Motor neuron (in vitro differentiated cells): ENCODE data around the gene CFAP46. TPM values are rescaled to one million over a fixed set of nuclear protein-coding genes. Genes with fewer than 3 reads are reported as not detected.
"Not testable (repeated sequence)": the region's sequence is repeated elsewhere in the genome, so short reads cannot be mapped to it uniquely, and the experiment has no call there.

Experiments
- ATAC-seq, 8 experiments: fragments of 200-7000 bp; cut with Tn5 transposase; replicated peaks in 6 of 8; 2 replicates each; pipeline ENCODE4 v1.8.0; 2021; ENCODE audit warnings: mild to moderate bottlenecking in 8 of 8, moderate library complexity in 8 of 8
- H3K27ac ChIP-seq, 2 donors: fragments of 250-450 bp; sonication (Bioruptor Pico); 2 replicates each; pipeline ENCODE4 v1.9.0; 2021; ENCODE audit warnings: antibody characterized with exemption in 2 of 2, mild to moderate bottlenecking in 2 of 2, moderate library complexity in 1 of 2
- H3K4me1 ChIP-seq, 2 donors: fragments of 250-450 bp; sonication (Bioruptor Pico); replicated peaks in 1 of 2; 2 replicates each; pipeline ENCODE4 v1.6.1; 2021; ENCODE audit warnings: antibody characterized with exemption in 2 of 2, mild to moderate bottlenecking in 2 of 2, moderate library complexity in 1 of 2
- H3K4me3 ChIP-seq, 5 donors: fragments of 250-450 bp; sonication (Bioruptor Pico); 2 replicates each; pipeline ENCODE4 v1.9.0; 2021; ENCODE audit warnings: antibody characterized with exemption in 5 of 5, mild to moderate bottlenecking in 5 of 5, moderate library complexity in 4 of 5
- WGBS, 10 experiments: fragments of 450-650 bp; shearing (Covaris generic); methylation state at CpG; one replicate each; pipeline ENCODE4 v1.0.0; 2022; 5-methylcytosine and 5-hydroxymethylcytosine counted together
- in situ Hi-C, 9 experiments: fragments of 400-800 bp; cut with MboI; loops; one replicate each; pipeline ENCODE4 v1.15.0; 2021; ENCODE audit warnings: low sequenced_read_pairs in 9 of 9, low pct_unique_long_range_greater_than_20kb in 2 of 9; ENCODE audit not compliant: unreplicated experiment in 9 of 9
- total RNA-seq, 8 experiments: library from RNA; unstranded; fragments of 300-600 nt; gene quantifications; 2 replicates each; pipeline versions ENCODE4 v1.2.3 to v1.2.4, GENCODE V29; 2022

The CFAP46 gene
- total RNA-seq, 8 experiments from 2014 or later, result 1.2 to 15.5 (median 2.7) TPM

DNA sequence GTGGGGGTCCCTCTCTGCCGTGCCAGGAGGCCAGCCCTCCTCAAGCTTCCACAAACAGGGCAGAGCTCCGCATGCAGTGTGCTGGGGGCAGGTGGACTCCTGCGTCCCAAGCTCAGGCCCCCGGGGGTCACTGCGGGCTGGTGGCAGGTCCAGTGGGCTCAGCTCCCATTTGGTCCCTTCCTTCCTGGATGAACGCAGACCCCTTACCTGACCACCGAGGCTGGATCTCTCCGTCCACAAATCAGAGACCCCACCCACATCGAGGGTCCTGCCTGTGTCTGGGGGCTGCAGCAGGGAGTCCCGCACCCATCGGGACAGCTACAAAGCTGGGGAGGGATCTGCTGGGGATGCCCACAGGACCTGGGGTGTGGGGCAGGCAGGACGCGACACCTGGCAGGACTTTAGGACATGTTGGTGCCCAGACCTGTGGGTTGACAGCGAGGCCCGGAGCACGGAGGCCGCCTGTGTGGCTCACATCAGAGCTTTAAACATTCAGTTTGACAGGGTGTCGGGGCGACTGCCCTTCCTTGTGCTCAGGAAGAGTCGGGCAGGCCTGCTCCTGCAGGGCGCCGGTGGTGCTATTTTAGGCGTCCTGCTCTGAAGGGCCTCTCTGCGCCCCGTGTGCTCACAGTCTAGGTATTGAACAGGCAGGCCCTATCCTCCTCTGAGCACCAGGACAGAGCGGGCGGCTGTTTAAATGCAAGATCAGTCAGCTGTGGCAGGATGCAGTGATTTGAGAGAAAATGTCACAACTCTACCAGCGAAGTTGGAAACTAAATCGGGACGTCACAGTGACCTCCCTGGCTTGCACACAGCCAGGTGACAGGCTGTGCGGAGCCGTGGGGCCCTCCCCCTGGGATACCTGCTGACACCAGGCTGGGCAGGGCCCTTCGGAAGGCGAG, 15.9 kb upstream of the CFAP46 start:
- H3K4me3 ChIP-seq, result no peak overlapping the region
- H3K27ac ChIP-seq, result no peak overlapping the region
- H3K4me1 ChIP-seq, result peaks cover 17 to 21% of the 10 kb centered on the region in 2 donors
- in situ Hi-C loops, result no loop called here
- 43 to 100% (median 80%) methylated on average over 1 to 17 of the region's 34 CpGs; no CpG with 5 or more reads in 5 of the 10 experiments for WGBS, 10 experiments
- no peak for ATAC-seq

DNA sequence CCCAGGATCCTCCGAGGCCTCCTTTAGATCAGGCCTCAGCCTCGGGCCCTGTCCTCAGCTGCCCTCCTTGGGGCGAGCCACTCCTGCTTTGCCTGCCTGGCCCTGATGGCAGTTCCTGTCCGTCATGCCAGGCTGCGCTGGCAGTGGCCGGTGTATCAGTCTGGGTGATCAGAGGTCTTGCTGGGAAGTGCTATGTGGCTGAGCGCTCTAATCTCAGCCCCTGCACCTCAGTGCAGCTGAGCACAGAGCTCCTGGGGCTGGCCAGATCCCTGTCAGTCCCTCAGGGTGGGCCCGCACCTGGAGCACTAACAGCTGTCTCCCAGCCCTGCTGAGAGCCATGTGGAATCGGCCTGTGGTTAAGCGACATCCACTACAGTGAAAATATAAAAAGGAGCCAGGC, 14.8 kb upstream of the CFAP46 start:
- Histone ChIP-seq H3K4me1 (peaks cover 9 to 13% of the 10 kb centered on the region in 2 donors), H3K4me3 (no peak overlapping the region), H3K27ac (no peak overlapping the region)
- WGBS, 10 experiments, result 60 to 96% (median 93%) methylated on average over 1 to 5 of the region's 10 CpGs; no CpG with 5 or more reads in 7 of the 10 experiments
- ATAC-seq, result no peak
- in situ Hi-C loops, result no loop called here

DNA sequence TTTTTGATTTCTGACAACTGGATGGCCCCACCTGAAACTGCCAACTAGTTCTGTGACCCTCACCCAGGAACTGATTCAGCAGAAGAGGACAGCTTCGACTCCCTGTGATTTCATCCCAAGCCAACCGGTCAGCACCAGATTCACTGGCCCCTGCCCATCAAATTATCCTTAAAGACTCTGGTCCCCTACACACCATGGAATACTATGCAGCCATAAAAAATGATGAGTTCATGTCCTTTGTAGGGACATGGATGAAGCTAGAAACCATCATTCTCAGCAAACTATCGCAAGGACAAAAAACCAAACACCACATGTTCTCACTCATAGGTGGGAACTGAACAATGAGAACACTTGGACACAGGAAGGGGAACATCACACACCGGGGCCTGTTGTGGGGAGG, 13.9 kb upstream of the CFAP46 start:
- H3K4me1 ChIP-seq, ATAC-seq, H3K4me3 ChIP-seq, in situ Hi-C loops, H3K27ac ChIP-seq: not testable (repeated sequence)
- 88 to 100% methylated on average over 1 to 2 of the region's 4 CpGs; no CpG with 5 or more reads in 8 of the 10 experiments for WGBS, 10 experiments

DNA sequence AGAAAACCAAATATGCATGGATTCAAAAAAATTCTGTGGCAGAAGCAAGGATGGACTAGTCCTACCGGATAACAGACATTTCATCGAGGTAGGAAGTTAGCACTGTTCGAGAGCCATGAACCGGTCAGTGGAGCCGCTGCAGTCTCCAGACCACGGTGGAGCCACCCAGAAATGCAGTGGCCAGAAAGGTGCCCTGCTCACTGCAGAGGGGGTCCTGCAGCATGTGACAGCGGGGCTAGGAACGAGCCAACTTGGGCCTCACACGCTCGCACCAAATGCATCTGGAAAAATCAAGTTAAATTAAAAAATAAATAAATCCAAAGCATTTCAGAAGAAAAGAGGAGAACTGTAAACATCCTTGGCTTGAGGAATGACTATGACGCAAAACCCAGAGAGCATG, 13.1 kb upstream of the CFAP46 start:
- in situ Hi-C loops, result no loop called here
- Histone ChIP-seq H3K4me1 (no peaks in the 10 kb centered on the region), H3K4me3 (no peak overlapping the region), H3K27ac (no peak overlapping the region)
- WGBS, 10 experiments, result 78 to 100% (median 89%) methylated on average over 1 to 11 of the region's 11 CpGs; no CpG with 5 or more reads in 2 of the 10 experiments
- ATAC-seq, result no peak

DNA sequence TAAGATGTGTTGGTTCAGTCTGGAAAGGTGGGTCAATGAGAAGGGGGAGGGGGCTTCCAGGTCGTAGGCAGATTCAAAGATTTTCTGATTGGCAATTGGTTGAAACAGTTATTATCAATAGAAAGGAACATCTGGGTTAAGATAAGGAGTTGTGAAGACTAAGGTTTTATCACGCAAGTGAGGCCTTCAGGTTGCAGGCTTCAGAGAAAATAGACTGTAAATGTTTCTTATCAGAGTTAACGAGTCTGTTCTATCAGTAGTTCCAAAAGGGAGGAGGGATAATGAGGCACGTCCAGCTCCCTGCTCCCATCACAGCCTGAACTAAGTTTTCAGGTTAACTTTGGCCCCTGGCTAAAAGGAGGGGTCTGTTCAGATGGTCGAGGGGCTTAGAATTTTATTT, 11.1 kb upstream of the CFAP46 start:
- Histone ChIP-seq H3K4me1 (no peaks in the 10 kb centered on the region), H3K4me3 (no peak overlapping the region), H3K27ac (no peak overlapping the region)
- in situ Hi-C loops, result no loop called here
- WGBS, 10 experiments, result 0 to 72% (median 44%) methylated on average over 1 to 4 of the region's 5 CpGs
- ATAC-seq, result no peak

DNA sequence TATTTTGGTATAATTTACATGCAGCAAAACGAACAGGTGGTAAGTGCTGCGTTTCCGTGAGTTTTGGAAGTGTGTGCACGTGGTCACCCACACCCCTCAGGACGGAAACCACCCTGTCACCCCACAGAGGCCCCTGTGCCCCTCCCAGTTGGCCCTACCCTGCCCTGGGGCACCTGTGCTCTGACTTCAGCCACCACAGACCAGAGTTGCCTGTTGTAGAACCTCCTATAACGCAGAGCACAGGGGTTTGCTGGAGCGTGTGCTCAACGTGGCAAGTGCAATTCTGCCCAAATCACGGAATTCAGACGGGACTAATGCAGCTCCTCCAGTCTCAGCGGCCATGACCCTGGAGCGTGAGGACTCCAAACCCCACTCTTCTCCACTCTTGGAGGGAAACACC, 9.6 kb upstream of the CFAP46 start:
- in situ Hi-C loops, result no loop called here
- 40 to 84% (median 60%) methylated on average over 1 to 10 of the region's 12 CpGs; no CpG with 5 or more reads in 3 of the 10 experiments for WGBS, 10 experiments
- peak in 1 of 8 experiments; percentile 27 for ATAC-seq
- Histone ChIP-seq H3K27ac (no peak overlapping the region), H3K4me3 (no peak overlapping the region), H3K4me1 (peaks cover 5 to 6% of the 10 kb centered on the region in 2 donors)

DNA sequence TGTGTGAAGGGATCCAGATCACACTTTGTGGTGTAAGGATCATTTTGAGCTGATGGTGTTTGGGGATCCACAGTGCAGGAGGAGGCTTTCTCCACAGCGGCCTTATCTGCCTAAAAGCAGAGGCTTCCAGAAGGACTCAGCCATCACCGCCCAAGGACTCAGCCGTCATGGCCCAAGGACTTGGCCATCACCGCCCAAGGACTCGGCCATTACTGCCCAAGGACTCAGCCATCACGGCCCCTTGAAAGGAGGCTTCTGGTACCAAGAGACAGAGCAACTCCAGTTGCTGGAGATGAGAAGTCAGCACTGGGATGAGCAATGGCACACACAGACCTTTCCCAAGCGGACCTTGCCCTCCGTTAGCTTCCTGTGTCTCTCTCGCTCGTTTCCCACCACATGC, 6.0 kb upstream of the CFAP46 start:
- 40 to 100% (median 80%) methylated on average over 1 to 9 of the region's 10 CpGs; no CpG with 5 or more reads in 2 of the 10 experiments for WGBS, 10 experiments
- in situ Hi-C loops, result loop anchor here in 6 of 9 experiments (10.0 to 25.0 kb wide), 3 partner anchors 164 to 339 kb away; partner anchors contain the start of gene ADAM8 (in 1 of the 6)
- no peak overlapping the region for H3K4me3 ChIP-seq
- peaks cover 8 to 13% of the 10 kb centered on the region in 2 donors for H3K4me1 ChIP-seq
- ATAC-seq, result no peak
- H3K27ac ChIP-seq, result no peak overlapping the region

DNA sequence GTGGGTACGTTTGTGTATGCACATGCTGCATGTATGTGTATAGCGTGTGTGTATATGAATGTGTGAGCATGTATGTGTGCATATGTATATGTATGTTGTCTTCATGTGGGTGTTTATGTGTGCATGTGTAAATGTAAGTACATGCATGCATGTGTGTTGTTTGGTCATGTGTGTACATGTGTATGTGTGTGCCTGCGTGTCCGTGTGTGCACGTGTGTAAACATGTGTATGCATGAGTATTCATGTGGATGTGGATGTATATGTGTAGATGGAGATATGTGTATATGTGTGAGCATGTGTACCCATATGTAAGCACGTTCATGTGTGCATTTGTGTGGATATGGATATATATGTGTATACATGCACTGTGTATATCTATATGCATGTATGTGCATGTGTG, 5.5 kb upstream of the CFAP46 start:
- Histone ChIP-seq H3K4me1 (peaks cover 8 to 13% of the 10 kb centered on the region in 2 donors), H3K4me3 (no peak overlapping the region), H3K27ac (no peak overlapping the region)
- in situ Hi-C loops, result loop anchor here in 6 of 9 experiments (10.0 to 25.0 kb wide), 3 partner anchors 164 to 339 kb away; partner anchors contain the start of gene ADAM8 (in 1 of the 6)
- ATAC-seq, result no peak
- WGBS, 10 experiments, result 47 to 82% (median 53%) methylated on average over 2 to 5 of the region's 6 CpGs; no CpG with 5 or more reads in 2 of the 10 experiments

DNA sequence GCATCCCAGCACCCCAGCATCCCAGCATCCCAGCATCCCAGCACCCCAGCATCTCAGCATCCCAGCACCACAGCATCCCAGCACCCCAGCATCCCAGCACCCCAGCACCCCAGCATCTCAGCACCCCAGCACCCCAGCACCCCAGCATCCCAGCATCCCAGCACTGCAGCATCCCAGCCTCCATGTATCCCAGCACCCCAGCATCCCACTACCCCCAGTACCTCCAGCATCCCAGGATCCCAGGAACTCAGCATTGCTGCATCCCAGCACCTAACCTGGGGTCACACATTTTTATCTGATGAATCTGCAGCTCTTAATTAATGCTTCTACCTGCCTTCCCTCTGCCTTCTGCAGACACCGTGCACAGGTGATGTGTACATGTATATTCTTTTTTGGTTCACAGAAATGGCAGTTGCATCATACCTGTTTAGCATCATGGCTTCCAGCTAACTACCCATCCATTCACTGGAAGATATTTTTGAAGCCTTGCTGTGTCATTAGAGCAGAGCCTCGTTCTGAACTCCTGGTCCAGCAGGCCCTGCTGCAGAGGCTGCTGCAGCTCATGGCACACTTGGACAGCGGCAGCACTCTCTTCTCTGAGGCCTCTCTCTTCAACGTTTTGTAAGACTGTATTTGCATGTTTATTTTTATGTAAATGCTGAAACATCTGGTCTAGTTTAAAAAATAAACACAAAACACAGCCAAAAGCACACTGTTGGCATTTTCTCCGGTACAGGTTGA, 4.6 kb upstream of the CFAP46 start:
- in situ Hi-C loops, result loop anchor here in 6 of 9 experiments (10.0 to 25.0 kb wide), 3 partner anchors 165 to 340 kb away; partner anchors contain the start of gene ADAM8 (in 1 of the 6)
- peak; percentile 23 to 77 (median 60) for ATAC-seq
- Histone ChIP-seq H3K27ac (no peak overlapping the region), H3K4me3 (no peak overlapping the region), H3K4me1 (peaks cover 8 to 14% of the 10 kb centered on the region in 2 donors)
- WGBS, 10 experiments, result 0 to 71% (median 38%) methylated on average over 1 to 5 of the region's 5 CpGs; no CpG with 5 or more reads in 1 of the 10 experiments

DNA sequence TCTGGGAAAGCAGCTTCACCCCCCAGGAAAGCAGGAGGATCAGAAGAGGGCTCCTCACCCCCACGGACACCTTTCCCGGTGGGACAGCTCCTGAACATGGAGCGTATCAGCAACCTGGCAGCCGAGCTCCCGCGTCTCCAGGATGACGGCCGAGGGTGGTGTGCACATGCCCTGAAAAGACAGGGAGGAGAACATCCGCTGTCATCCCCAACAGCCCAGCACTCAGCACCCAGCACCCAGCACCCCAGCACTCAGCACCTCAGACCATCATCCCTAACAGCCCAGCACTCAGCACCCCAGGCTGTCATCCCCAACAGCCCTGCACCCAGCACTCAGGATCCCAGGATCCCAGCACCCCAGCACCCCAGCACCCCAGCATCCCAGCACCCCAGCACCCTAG, 3.9 kb upstream of the CFAP46 start:
- in situ Hi-C loops, result loop anchor here in 6 of 9 experiments (10.0 to 25.0 kb wide), 3 partner anchors 166 to 341 kb away; partner anchors contain the start of gene ADAM8 (in 1 of the 6)
- Histone ChIP-seq H3K4me1 (peaks cover 8 to 19% of the 10 kb centered on the region in 2 donors), H3K4me3 (no peak overlapping the region), H3K27ac (no peak overlapping the region)
- ATAC-seq, result no peak
- 90% methylated on average over 5 of the region's 9 CpGs; no CpG with 5 or more reads in 9 of the 10 experiments for WGBS, 10 experiments

DNA sequence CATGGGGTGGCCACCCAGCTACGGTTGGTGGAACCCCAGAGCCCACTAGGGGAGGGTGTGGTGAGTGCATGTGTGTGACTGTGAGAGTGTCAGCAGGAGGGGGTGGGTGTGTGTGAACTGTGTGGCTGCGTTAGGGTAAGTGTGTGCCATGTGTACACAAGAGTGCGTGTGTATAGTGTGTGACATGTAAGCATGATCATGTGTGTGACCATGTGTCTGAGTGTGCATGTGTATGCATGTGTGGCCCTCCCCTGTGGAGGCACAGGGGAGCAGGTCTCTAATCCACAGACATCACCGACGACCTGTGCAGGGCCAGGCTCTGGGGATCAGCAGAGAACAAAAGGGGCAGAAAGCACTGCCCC, 3.5 kb upstream of the CFAP46 start:
- in situ Hi-C loops, result loop anchor here in 6 of 9 experiments (10.0 to 25.0 kb wide), 3 partner anchors 166 to 341 kb away; partner anchors contain the start of gene ADAM8 (in 1 of the 6)
- no peak for ATAC-seq
- 73% methylated on average over 3 of the region's 5 CpGs; no CpG with 5 or more reads in 9 of the 10 experiments for WGBS, 10 experiments
- Histone ChIP-seq H3K27ac (no peak overlapping the region), H3K4me3 (no peak overlapping the region), H3K4me1 (peaks cover 8 to 19% of the 10 kb centered on the region in 2 donors)

DNA sequence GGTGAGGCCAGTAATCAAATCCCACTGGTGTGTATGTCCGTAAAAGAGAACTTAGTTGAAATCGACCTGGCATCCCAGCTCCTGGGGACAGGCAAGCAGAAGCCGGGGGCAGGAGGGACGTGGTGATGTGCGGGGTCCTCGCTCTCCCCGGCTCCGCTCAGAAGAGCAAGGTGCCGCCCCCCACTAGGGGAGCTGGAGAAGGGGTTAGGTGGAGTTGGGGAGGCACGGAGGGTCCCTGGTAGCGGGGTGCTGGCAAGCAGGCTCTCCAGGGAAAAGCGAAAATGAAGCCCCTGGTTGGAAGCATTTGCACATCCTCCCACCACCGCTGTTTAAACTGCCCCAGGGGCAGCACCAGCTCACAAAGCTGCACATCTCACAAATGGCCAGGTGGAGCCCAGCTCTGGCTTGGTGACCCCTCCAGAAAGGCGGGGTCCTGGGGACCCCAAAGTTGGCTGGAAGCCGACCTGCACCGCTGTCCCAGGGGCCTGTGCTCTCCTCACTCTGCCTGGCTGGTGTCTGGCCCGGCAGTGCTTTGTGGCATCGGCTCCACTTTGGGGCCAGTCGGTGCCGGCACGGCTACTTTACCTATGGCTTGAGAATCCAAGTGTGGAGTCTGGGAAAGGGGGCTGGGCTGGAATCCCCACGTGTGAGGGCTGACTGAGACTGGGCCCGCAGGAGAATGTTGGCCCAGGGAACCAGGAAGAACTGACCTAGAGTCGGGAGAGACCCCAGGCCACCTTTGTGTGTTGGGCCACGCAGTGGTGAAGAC, 2.9 kb upstream of the CFAP46 start:
- H3K27ac ChIP-seq, result no peak overlapping the region
- H3K4me3 ChIP-seq, result no peak overlapping the region
- peaks cover 8 to 23% of the 10 kb centered on the region in 2 donors for H3K4me1 ChIP-seq
- in situ Hi-C loops, result loop anchor here in 6 of 9 experiments (10.0 to 25.0 kb wide), 3 partner anchors 167 to 342 kb away; partner anchors contain the start of gene ADAM8 (in 1 of the 6)
- no peak for ATAC-seq
- 48 to 100% (median 80%) methylated on average over 2 to 6 of the region's 25 CpGs; no CpG with 5 or more reads in 4 of the 10 experiments for WGBS, 10 experiments
